ENCODE measurements around the gene ZPR1. TPM values are rescaled to one million over a fixed set of nuclear protein-coding genes. Genes with fewer than 3 reads are reported as not detected.

Gene ZPR1
- polyA plus RNA-seq, 1 donor from 2014 or later = 34.5 TPM

GRCh38 chr11:116724813-116725212, 63.0 kb downstream of the ZPR1 start:
- Histone ChIP-seq H4K20me1 (ENCODE audit: insufficient read depth) (no peaks in the 10 kb centered on the region), H3K9ac (ENCODE audit: low read length) (no peak overlapping the region), H3K9me2 (ENCODE audit: insufficient read depth, low read length) (no peaks in the 10 kb centered on the region), H3K4me3 (ENCODE audit: low read length) (no peak overlapping the region), H3F3A (ENCODE audit: insufficient read depth, low read length, poor library complexity, severe bottlenecking) (no peaks in the 10 kb centered on the region), H3K27me3 (ENCODE audit: insufficient read depth, low read depth, low read length) (no peaks in the 10 kb centered on the region), H3K79me2 (replicated peaks; ENCODE audit: insufficient read depth, low read length) (no peaks in the 10 kb centered on the region), H2AFZ (ENCODE audit: low read depth, low read length) (no peak overlapping the region), H3K9me3 (ENCODE audit: low read length) (no peaks in the 10 kb centered on the region), H3K27ac (ENCODE audit: low read length) (no peak overlapping the region), H3K4me2 (ENCODE audit: low read length) (no peak overlapping the region), H3K36me3 (ENCODE audit: insufficient read depth, low read length) (no peaks in the 10 kb centered on the region)
- no peak for TF ChIP-seq EZH2 (IDR thresholded peaks at IDR 0.05; ENCODE audit: borderline replicate concordance, insufficient read depth, low read length, poor library complexity, severe bottlenecking)
- no peak for TF ChIP-seq RAD21 (conservative IDR thresholded peaks at IDR 0.05)
- no peak for TF ChIP-seq EP300 (conservative IDR thresholded peaks at IDR 0.05; ENCODE audit: poor library complexity, severe bottlenecking)
- TF ChIP-seq MXI1 (conservative IDR thresholded peaks at IDR 0.05; ENCODE audit: poor library complexity, severe bottlenecking) = no peak
- no peak for TF ChIP-seq TAF1 (IDR thresholded peaks at IDR 0.05; ENCODE audit: low read depth)
- TF ChIP-seq REST (IDR thresholded peaks at IDR 0.05; ENCODE audit: borderline replicate concordance) = no peak
- TF ChIP-seq SMC3 (conservative IDR thresholded peaks at IDR 0.05; ENCODE audit: poor library complexity) = no peak
- TF ChIP-seq CTCF (IDR thresholded peaks at IDR 0.05; ENCODE audit: poor library complexity, severe bottlenecking) = no peak
- TF ChIP-seq POLR2AphosphoS5 (IDR thresholded peaks at IDR 0.05) = no peak

Other genes with a start within 250 kb of the ZPR1 start
- 19.1 and 20.5 TPM in 2 replicates for gene BUD13, start 15.0 kb downstream of the ZPR1 start, polyA plus RNA-seq
- gene APOA5, start 3.9 kb upstream of the ZPR1 start, polyA plus RNA-seq = not detected in 2 replicates
- not detected in 2 replicates for gene APOA4, start 35.3 kb upstream of the ZPR1 start, polyA plus RNA-seq
- gene APOC3, start 41.9 kb upstream of the ZPR1 start, polyA plus RNA-seq = not detected in 2 replicates
- gene APOA1, start 49.6 kb upstream of the ZPR1 start, polyA plus RNA-seq = not detected in 2 replicates